Measurements from ENCODE around the gene EPN1. TPM values are rescaled to one million over a fixed set of nuclear protein-coding genes. Genes with fewer than 3 reads are reported as not detected.

Gene EPN1
- total and polyA plus RNA-seq, 2 experiments from 2014 or later = 47.1 to 223 TPM

GRCh38 chr19:55705972-55706371 lies 30.9 kb downstream of the EPN1 start:
- Mint-ChIP-seq H3K9me3 (peaks cover 91% of the 10 kb centered on the region), H3K27ac (no peak overlapping the region), H3K36me3 (ENCODE audit: low read depth) (peaks cover 54% of the 10 kb centered on the region), H3K4me3 (no peak overlapping the region), H3K4me1 (no peaks in the 10 kb centered on the region; the same call in 2 of the 3 replicates), H3K27me3 (ENCODE audit: insufficient read depth, low read depth, poor library complexity) (peaks cover 20% of the 10 kb centered on the region)
- no peak for ATAC-seq
- Histone ChIP-seq H3K27ac (ENCODE audit: low read depth) (no peak overlapping the region), H3K4me2 (no peak overlapping the region), H3K4me3 (no peak overlapping the region), H3F3A (replicated peaks; ENCODE audit: low read depth) (no peaks in the 10 kb centered on the region; the same call in 1 of the 2 replicates), H3K79me2 (replicated peaks; ENCODE audit: insufficient read depth) (no peaks in the 10 kb centered on the region), H3K4me1 (ENCODE audit: insufficient read depth) (peaks cover 6% of the 10 kb centered on the region; the same call in 1 of the 2 replicates), H3K9me2 (ENCODE audit: insufficient read depth) (no peaks in the 10 kb centered on the region), H2AFZ (no peak overlapping the region), H3K36me3 (ENCODE audit: insufficient read depth) (no peaks in the 10 kb centered on the region), H3K27me3 (ENCODE audit: insufficient read depth) (no peaks in the 10 kb centered on the region; the same call in 1 of the 2 replicates), H4K20me1 (replicated peaks; ENCODE audit: insufficient read depth) (no peaks in the 10 kb centered on the region; the same call in 1 of the 2 replicates)
- no peak for DNase-seq (ENCODE audit: low spot score)
- TF ChIP-seq POLR2AphosphoS5 (IDR thresholded peaks at IDR 0.05; ENCODE audit: low read depth) = no peak
- TF ChIP-seq ZNF114 (CRISPR knock-in tag; IDR thresholded peaks at IDR 0.05) = no peak
- TF ChIP-seq EZH2phosphoT487 (IDR thresholded peaks at IDR 0.05; ENCODE audit: unreplicated experiment) = no peak
- TF ChIP-seq CREB1 (CRISPR knock-in tag; IDR thresholded peaks at IDR 0.05; ENCODE audit: low read depth) = no peak
- TF ChIP-seq REST (IDR thresholded peaks at IDR 0.05; ENCODE audit: unreplicated experiment) = no peak
- TF ChIP-seq EZH2 (IDR thresholded peaks at IDR 0.05; ENCODE audit: low read depth, unreplicated experiment) = no peak
- TF ChIP-seq ETS1 (IDR thresholded peaks at IDR 0.05) = no peak
- no peak for TF ChIP-seq ZNF331 (CRISPR knock-in tag; IDR thresholded peaks at IDR 0.05; ENCODE audit: low read depth)
- TF ChIP-seq ZNF462 (CRISPR knock-in tag; IDR thresholded peaks at IDR 0.05) = no peak
- TF ChIP-seq JUNB (IDR thresholded peaks at IDR 0.05; ENCODE audit: unreplicated experiment) = no peak
- TF ChIP-seq NANOG (IDR thresholded peaks at IDR 0.05; ENCODE audit: borderline replicate concordance) = no peak
- no peak for TF ChIP-seq STAT1 (IDR thresholded peaks at IDR 0.05; ENCODE audit: unreplicated experiment)
- no peak for TF ChIP-seq CTCF (conservative IDR thresholded peaks at IDR 0.05; ENCODE audit: low read depth in 2 of 2)

Measured in GM23338 (cell line).